Measurements from ENCODE around the gene ME3.

The ME3 gene

GRCh38 chr11:86672007-86672621 lies at the start of gene ME3:
ME3 (minus strand) TSS chr11:86672616.
- peak in 1 of 2 donors; percentile 21 for DNase-seq (ENCODE audit: low read depth in 2 of 2)

GRCh38 chr11:86722006-86722405 lies 49.6 kb upstream of the ME3 start:
- DNase-seq (ENCODE audit: low read depth in 2 of 2), result no peak

GRCh38 chr11:86720546-86720945 lies 48.1 kb upstream of the ME3 start:
- no peak for DNase-seq (ENCODE audit: low read depth in 2 of 2)

- no peak for DNase-seq (ENCODE audit: low read depth in 2 of 2)
These were observed 47.5 kb upstream of the ME3 start for GRCh38 chr11:86719781-86720463.

GRCh38 chr11:86718999-86719398 lies 46.6 kb upstream of the ME3 start:
- no peak for DNase-seq (ENCODE audit: low read depth in 2 of 2)

GRCh38 chr11:86718521-86718920 lies 46.1 kb upstream of the ME3 start:
- DNase-seq (ENCODE audit: low read depth in 2 of 2), result no peak

- no peak for DNase-seq (ENCODE audit: low read depth in 2 of 2)
These were observed 45.5 kb upstream of the ME3 start for GRCh38 chr11:86717817-86718501.

- DNase-seq (ENCODE audit: low read depth in 2 of 2), result no peak
These were observed 43.2 kb upstream of the ME3 start for GRCh38 chr11:86715611-86716010.

GRCh38 chr11:86713552-86713951 lies 41.1 kb upstream of the ME3 start:
- no peak for DNase-seq (ENCODE audit: low read depth in 2 of 2)

- DNase-seq (ENCODE audit: low read depth in 2 of 2), result no peak
These were observed 38.5 kb upstream of the ME3 start for GRCh38 chr11:86710936-86711335.

GRCh38 chr11:86708669-86709068 lies 36.3 kb upstream of the ME3 start:
- no peak for DNase-seq (ENCODE audit: low read depth in 2 of 2)

GRCh38 chr11:86706338-86707131 lies 34.1 kb upstream of the ME3 start:
- DNase-seq (ENCODE audit: low read depth in 2 of 2), result no peak

GRCh38 chr11:86704710-86705109 lies 32.3 kb upstream of the ME3 start:
- no peak for DNase-seq (ENCODE audit: low read depth in 2 of 2)

GRCh38 chr11:86703987-86704386 lies 31.6 kb upstream of the ME3 start:
- no peak for DNase-seq (ENCODE audit: low read depth in 2 of 2)

GRCh38 chr11:86702220-86702983 lies 30.0 kb upstream of the ME3 start:
- DNase-seq (ENCODE audit: low read depth in 2 of 2), result no peak

- DNase-seq (ENCODE audit: low read depth in 2 of 2), result no peak
These were observed 26.8 kb upstream of the ME3 start for GRCh38 chr11:86699040-86699791.

- no peak for DNase-seq (ENCODE audit: low read depth in 2 of 2)
These were observed 26.2 kb upstream of the ME3 start for GRCh38 chr11:86698639-86699038.

GRCh38 chr11:86696451-86696850 lies 24.0 kb upstream of the ME3 start:
- no peak for DNase-seq (ENCODE audit: low read depth in 2 of 2)

GRCh38 chr11:86696004-86696403 lies 23.6 kb upstream of the ME3 start:
- no peak for DNase-seq (ENCODE audit: low read depth in 2 of 2)

- DNase-seq (ENCODE audit: low read depth in 2 of 2), result no peak
These were observed 23.0 kb upstream of the ME3 start for GRCh38 chr11:86695373-86695772.

GRCh38 chr11:86693518-86693917 lies 21.1 kb upstream of the ME3 start:
- DNase-seq (ENCODE audit: low read depth in 2 of 2), result no peak
